Lower leg skin (tissue), 3 donors: Measurements from ENCODE around the gene XPNPEP2.

Experiments
- CTCF ChIP-seq, 3 donors: fragments of 450-650 bp; IDR thresholded peaks; one replicate each; pipeline ENCODE4 v1.5.1; 2016; ENCODE audit warnings: antibody characterized with exemption in 3 of 3, mild to moderate bottlenecking in 3 of 3, moderate library complexity in 2 of 3
- POLR2A ChIP-seq, 2 donors: fragments of 450-650 bp; IDR thresholded peaks; one replicate each; pipeline ENCODE4 v1.6.1; 2016 to 2017; ENCODE audit warnings: antibody characterized with exemption in 2 of 2, mild to moderate bottlenecking in 1 of 2, moderate library complexity in 1 of 2

GRCh38 chrX:129750971-129751370, 12.2 kb downstream of the XPNPEP2 start:
- no peak for TF ChIP-seq CTCF (IDR thresholded peaks at IDR 0.05)
- TF ChIP-seq POLR2A (IDR thresholded peaks at IDR 0.05): no peak
